ENCODE measurements around the gene PPM1K.

DNA sequence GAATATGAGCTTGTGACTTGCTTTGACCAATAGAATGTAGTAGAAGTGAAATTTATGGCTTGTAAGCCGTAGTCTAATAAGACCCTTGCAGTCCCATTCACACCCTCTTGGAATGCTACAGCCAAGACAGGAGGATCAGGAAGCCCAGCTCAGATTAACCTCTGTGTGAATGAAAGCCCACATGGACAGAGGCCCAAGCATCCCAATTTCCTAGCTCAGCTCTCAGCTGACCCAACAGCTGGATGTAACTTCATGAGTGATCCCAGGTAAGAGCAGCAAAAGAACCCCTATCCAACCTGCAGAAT lies 12.8 kb upstream of the PPM1K start:
- TF ChIP-seq, protein P1, sequence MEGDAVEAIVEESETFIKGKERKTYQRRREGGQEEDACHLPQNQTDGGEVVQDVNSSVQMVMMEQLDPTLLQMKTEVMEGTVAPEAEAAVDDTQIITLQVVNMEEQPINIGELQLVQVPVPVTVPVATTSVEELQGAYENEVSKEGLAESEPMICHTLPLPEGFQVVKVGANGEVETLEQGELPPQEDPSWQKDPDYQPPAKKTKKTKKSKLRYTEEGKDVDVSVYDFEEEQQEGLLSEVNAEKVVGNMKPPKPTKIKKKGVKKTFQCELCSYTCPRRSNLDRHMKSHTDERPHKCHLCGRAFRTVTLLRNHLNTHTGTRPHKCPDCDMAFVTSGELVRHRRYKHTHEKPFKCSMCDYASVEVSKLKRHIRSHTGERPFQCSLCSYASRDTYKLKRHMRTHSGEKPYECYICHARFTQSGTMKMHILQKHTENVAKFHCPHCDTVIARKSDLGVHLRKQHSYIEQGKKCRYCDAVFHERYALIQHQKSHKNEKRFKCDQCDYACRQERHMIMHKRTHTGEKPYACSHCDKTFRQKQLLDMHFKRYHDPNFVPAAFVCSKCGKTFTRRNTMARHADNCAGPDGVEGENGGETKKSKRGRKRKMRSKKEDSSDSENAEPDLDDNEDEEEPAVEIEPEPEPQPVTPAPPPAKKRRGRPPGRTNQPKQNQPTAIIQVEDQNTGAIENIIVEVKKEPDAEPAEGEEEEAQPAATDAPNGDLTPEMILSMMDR (IDR thresholded peaks at IDR 0.05): no peak
- no peak for TF ChIP-seq EZH2 (IDR thresholded peaks at IDR 0.05; ENCODE audit: borderline replicate concordance, insufficient read depth, low read depth, low read length, poor library complexity, severe bottlenecking)

Measured in B cell (primary cell).